ENCODE results near the gene MEF2C.

MEF2C gene

DNA sequence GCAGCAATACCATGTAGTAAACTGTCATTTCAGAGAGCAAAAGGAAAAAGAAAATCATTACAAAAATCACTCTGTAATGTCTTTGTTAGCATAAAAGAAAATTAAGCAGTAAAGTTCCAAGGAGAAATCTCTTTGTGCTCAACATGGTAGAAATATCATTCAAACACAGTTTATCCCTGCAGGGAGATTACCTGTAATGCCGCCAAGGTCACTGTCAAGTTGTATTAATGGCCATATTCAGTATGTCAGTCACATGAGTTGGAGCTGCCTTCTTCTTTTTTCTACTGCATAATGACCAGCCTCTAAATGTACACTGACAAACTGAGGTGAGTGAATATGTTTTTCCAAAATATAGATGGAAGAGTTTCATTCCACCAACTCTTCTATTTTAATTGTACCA, 36.5 kb downstream of the MEF2C start:
- Histone ChIP-seq H3K36me3 (ENCODE audit: control insufficient read depth in 5 of 5, insufficient read depth in 5 of 5, low read length in 5 of 5) (no peaks in the 10 kb centered on the region), H3K27ac (ENCODE audit: low read depth, low read length) (no peak overlapping the region), H3K4me3 (ENCODE audit: low read depth in 1 of 5, low read length in 5 of 5) (no peak overlapping the region), H3K9ac (ENCODE audit: low read length in 5 of 5) (no peak overlapping the region), H3K9me3 (ENCODE audit: control insufficient read depth in 5 of 5, low read length in 5 of 5) (no peaks in the 10 kb centered on the region), H3K27me3 (ENCODE audit: control insufficient read depth in 5 of 5, insufficient read depth in 4 of 5, low read length in 5 of 5) (no peaks in the 10 kb centered on the region), H3K4me1 (ENCODE audit: control insufficient read depth in 5 of 5, insufficient read depth in 5 of 5, low read length in 5 of 5) (peaks cover 0 to 10% (median 2%) of the 10 kb centered on the region in 5 donors)

DNA sequence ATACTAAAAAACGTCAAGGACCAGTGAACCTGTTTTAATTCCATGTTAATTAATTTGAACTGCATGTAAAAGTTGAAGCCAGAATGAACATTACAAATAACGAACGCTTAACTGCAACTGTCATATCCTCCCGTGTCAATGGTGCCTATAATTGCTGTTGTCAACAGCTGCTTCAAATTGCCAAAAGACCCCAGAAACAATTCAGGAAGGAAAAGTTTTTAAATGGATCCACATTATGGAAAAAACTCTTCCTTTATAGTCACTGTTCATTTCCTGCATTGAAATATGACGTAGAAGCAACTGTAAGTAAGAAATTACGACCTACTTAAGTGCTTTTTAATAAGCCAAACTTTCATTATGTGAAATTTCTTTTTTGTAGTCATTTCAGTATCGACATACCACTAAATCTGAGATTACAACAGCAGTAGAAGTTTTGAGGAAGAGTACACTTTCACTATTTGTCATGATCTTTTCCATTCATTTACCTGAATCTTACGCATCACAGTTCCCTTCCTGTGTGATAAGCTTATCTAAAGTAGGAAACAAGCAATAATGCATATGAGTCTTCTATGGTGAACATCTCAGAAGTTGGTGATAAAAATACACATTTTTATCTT, 37.8 kb downstream of the MEF2C start:
- H3K27ac ChIP-seq (ENCODE audit: low read depth, low read length), result no peak overlapping the region
- H3K4me1 ChIP-seq (ENCODE audit: control insufficient read depth in 5 of 5, insufficient read depth in 5 of 5, low read length in 5 of 5), result peaks cover 0 to 10% (median 2%) of the 10 kb centered on the region in 5 donors
- H3K9ac ChIP-seq (ENCODE audit: low read length in 5 of 5), result no peak overlapping the region
- no peaks in the 10 kb centered on the region for H3K9me3 ChIP-seq (ENCODE audit: control insufficient read depth in 5 of 5, low read length in 5 of 5)
- no peak overlapping the region for H3K4me3 ChIP-seq (ENCODE audit: low read depth in 1 of 5, low read length in 5 of 5)
- H3K27me3 ChIP-seq (ENCODE audit: control insufficient read depth in 5 of 5, insufficient read depth in 4 of 5, low read length in 5 of 5), result no peaks in the 10 kb centered on the region
- H3K36me3 ChIP-seq (ENCODE audit: control insufficient read depth in 5 of 5, insufficient read depth in 5 of 5, low read length in 5 of 5), result no peaks in the 10 kb centered on the region

DNA sequence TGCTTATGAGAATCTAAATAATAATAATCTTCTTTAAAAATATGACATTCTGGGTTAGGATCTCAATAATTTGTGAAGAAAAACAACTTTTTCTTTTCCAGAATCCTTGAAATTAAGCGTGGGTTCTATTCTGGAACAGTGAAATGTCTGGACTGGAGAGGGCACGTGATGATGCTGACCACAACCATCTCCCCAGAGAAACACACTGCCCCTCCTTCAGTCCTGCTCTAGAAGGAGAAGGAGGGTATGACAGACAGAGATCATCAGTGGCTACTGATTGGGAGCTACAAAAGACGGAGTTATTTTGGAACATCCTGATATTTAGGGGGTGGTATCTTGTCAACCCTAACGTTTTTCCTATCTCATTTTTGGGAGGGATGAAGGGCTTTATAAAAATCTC, 40.2 kb downstream of the MEF2C start:
- H3K9ac ChIP-seq (ENCODE audit: low read length in 5 of 5), result no peak overlapping the region
- H3K9me3 ChIP-seq (ENCODE audit: control insufficient read depth in 5 of 5, low read length in 5 of 5), result no peaks in the 10 kb centered on the region
- no peak overlapping the region for H3K4me3 ChIP-seq (ENCODE audit: low read depth in 1 of 5, low read length in 5 of 5)
- H3K36me3 ChIP-seq (ENCODE audit: control insufficient read depth in 5 of 5, insufficient read depth in 5 of 5, low read length in 5 of 5), result no peaks in the 10 kb centered on the region
- H3K27ac ChIP-seq (ENCODE audit: low read depth, low read length), result no peak overlapping the region
- H3K27me3 ChIP-seq (ENCODE audit: control insufficient read depth in 5 of 5, insufficient read depth in 4 of 5, low read length in 5 of 5), result no peaks in the 10 kb centered on the region
- H3K4me1 ChIP-seq (ENCODE audit: control insufficient read depth in 5 of 5, insufficient read depth in 5 of 5, low read length in 5 of 5), result peaks cover 0 to 11% (median 2%) of the 10 kb centered on the region in 5 donors

DNA sequence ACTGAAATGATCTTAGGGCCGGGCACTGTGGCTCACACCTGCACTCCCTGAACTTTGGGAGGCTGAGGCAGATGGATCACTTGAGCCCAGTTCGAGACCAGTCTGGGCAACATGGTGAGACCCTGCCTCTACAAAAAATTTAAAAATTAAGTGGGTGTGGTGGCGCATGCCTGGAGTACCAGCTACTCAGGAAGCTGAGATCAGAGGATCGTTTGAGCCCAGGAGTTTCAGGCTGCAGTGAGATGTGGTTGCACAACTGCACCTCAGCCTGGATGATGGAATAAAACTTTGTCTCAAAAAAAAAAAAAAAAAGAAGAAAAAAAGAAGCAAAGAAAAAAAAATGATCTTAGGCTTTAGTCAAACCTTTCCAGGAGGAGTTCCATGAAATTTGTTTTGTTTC, 41.8 kb downstream of the MEF2C start:
- no peaks in the 10 kb centered on the region for H3K27me3 ChIP-seq (ENCODE audit: control insufficient read depth in 5 of 5, insufficient read depth in 4 of 5, low read length in 5 of 5)
- H3K4me3 ChIP-seq (ENCODE audit: low read depth in 1 of 5, low read length in 5 of 5), result no peak overlapping the region
- H3K9me3 ChIP-seq (ENCODE audit: control insufficient read depth in 5 of 5, low read length in 5 of 5), result no peaks in the 10 kb centered on the region
- no peak overlapping the region for H3K9ac ChIP-seq (ENCODE audit: low read length in 5 of 5)
- no peak overlapping the region for H3K27ac ChIP-seq (ENCODE audit: low read depth, low read length)
- H3K4me1 ChIP-seq (ENCODE audit: control insufficient read depth in 5 of 5, insufficient read depth in 5 of 5, low read length in 5 of 5), result peaks cover 0 to 23% (median 8%) of the 10 kb centered on the region in 5 donors
- H3K36me3 ChIP-seq (ENCODE audit: control insufficient read depth in 5 of 5, insufficient read depth in 5 of 5, low read length in 5 of 5), result no peaks in the 10 kb centered on the region

DNA sequence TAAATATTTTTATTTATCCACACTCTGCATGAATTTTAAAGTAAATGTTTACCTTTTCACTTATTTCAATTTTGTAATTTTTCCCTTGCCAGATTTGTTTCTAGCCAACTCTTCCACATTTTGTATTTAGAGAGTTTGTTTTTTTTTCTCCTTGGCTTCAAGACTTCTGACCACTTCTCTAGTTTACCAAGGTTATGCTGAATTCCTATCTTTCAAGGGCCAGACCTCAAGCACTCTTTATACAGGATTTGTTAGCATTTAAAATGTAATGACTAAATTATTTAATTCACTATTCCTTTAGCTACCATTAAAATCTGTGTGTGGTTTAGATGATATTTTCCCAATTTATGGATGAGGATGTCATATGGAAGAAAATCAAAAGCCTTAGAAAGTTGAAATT, 42.5 kb downstream of the MEF2C start:
- Histone ChIP-seq H3K27ac (ENCODE audit: low read depth, low read length) (peak overlapping the region; percentile 0), H3K27me3 (ENCODE audit: control insufficient read depth in 5 of 5, insufficient read depth in 4 of 5, low read length in 5 of 5) (no peaks in the 10 kb centered on the region), H3K4me1 (ENCODE audit: control insufficient read depth in 5 of 5, insufficient read depth in 5 of 5, low read length in 5 of 5) (peaks cover 0 to 25% (median 10%) of the 10 kb centered on the region in 5 donors), H3K36me3 (ENCODE audit: control insufficient read depth in 5 of 5, insufficient read depth in 5 of 5, low read length in 5 of 5) (no peaks in the 10 kb centered on the region), H3K9ac (ENCODE audit: low read length in 5 of 5) (no peak overlapping the region), H3K4me3 (ENCODE audit: low read depth in 1 of 5, low read length in 5 of 5) (no peak overlapping the region), H3K9me3 (ENCODE audit: control insufficient read depth in 5 of 5, low read length in 5 of 5) (no peaks in the 10 kb centered on the region)

DNA sequence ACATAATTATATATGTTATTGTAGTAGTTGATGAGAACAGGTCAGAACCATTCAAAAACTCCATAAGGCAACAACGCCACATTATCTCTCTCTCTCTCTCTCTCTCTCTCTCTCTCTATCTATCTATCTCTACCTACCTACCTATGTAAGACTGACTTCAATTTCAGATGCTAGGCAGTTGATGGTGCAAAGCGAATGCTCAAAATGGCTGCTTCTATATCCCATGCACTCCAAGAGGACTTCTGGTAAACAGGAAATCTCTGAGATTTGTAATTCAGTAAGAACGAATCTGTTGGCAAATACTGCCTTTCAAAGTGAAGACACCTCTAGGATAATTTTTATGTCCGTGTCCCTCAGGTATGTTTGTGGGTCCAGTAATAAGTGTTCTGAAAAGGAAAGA, 43.7 kb downstream of the MEF2C start:
- H3K4me3 ChIP-seq (ENCODE audit: low read depth in 1 of 5, low read length in 5 of 5), result no peak overlapping the region
- no peaks in the 10 kb centered on the region for H3K27me3 ChIP-seq (ENCODE audit: control insufficient read depth in 5 of 5, insufficient read depth in 4 of 5, low read length in 5 of 5)
- H3K9me3 ChIP-seq (ENCODE audit: control insufficient read depth in 5 of 5, low read length in 5 of 5), result no peaks in the 10 kb centered on the region
- no peak overlapping the region for H3K27ac ChIP-seq (ENCODE audit: low read depth, low read length)
- H3K9ac ChIP-seq (ENCODE audit: low read length in 5 of 5), result no peak overlapping the region
- H3K4me1 ChIP-seq (ENCODE audit: control insufficient read depth in 5 of 5, insufficient read depth in 5 of 5, low read length in 5 of 5), result peaks cover 0 to 28% (median 10%) of the 10 kb centered on the region in 5 donors
- no peaks in the 10 kb centered on the region for H3K36me3 ChIP-seq (ENCODE audit: control insufficient read depth in 5 of 5, insufficient read depth in 5 of 5, low read length in 5 of 5)

DNA sequence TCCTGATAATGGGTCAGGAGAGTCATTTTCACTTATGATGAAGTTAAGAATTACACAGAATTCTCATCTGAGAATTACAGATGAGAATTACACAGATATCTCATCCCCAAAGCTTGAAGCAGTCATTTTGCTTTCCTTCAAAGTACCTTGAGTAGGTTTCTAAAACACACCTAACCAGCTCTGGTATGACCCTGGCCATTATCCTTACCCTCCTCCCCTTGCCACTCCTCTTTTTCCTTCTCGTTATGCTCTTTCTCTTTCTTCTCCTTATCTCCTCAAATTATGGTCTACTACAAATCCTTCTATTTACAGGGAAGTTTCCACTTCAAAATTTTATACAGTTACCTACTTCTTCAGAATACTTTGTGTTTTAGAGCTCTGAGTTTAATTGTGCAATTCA, 44.5 kb downstream of the MEF2C start:
- H3K9ac ChIP-seq (ENCODE audit: low read length in 5 of 5), result peak overlapping the region in 1 of 5 donors; percentile 24
- peaks cover 0 to 35% (median 15%) of the 10 kb centered on the region in 5 donors for H3K4me1 ChIP-seq (ENCODE audit: control insufficient read depth in 5 of 5, insufficient read depth in 5 of 5, low read length in 5 of 5)
- H3K27me3 ChIP-seq (ENCODE audit: control insufficient read depth in 5 of 5, insufficient read depth in 4 of 5, low read length in 5 of 5), result no peaks in the 10 kb centered on the region
- no peak overlapping the region for H3K4me3 ChIP-seq (ENCODE audit: low read depth in 1 of 5, low read length in 5 of 5)
- H3K27ac ChIP-seq (ENCODE audit: low read depth, low read length), result no peak overlapping the region
- no peaks in the 10 kb centered on the region for H3K9me3 ChIP-seq (ENCODE audit: control insufficient read depth in 5 of 5, low read length in 5 of 5)
- no peaks in the 10 kb centered on the region for H3K36me3 ChIP-seq (ENCODE audit: control insufficient read depth in 5 of 5, insufficient read depth in 5 of 5, low read length in 5 of 5)

DNA sequence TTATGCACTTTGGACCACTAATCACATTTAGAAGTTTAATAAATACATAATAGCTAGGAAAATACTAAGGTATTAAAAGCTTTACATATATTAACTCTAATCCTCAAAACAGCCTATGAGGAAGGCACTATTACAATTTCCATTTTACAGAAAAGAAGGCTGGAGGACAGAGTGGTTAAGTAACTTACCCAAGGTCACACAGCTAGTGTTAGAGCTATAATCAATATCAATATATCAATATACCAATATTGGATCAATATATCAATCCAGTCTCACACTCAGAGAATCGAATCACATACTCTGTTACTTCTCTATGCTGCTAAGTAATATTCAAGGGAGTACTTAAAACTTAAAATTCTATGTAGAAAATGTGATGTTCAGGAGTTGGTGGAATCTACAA, 45.2 kb downstream of the MEF2C start:
- H3K27me3 ChIP-seq (ENCODE audit: control insufficient read depth in 5 of 5, insufficient read depth in 4 of 5, low read length in 5 of 5), result no peaks in the 10 kb centered on the region
- no peak overlapping the region for H3K4me3 ChIP-seq (ENCODE audit: low read depth in 1 of 5, low read length in 5 of 5)
- H3K27ac ChIP-seq (ENCODE audit: low read depth, low read length), result no peak overlapping the region
- H3K36me3 ChIP-seq (ENCODE audit: control insufficient read depth in 5 of 5, insufficient read depth in 5 of 5, low read length in 5 of 5), result no peaks in the 10 kb centered on the region
- H3K9ac ChIP-seq (ENCODE audit: low read length in 5 of 5), result no peak overlapping the region
- no peaks in the 10 kb centered on the region for H3K9me3 ChIP-seq (ENCODE audit: control insufficient read depth in 5 of 5, low read length in 5 of 5)
- peaks cover 0 to 42% (median 18%) of the 10 kb centered on the region in 5 donors for H3K4me1 ChIP-seq (ENCODE audit: control insufficient read depth in 5 of 5, insufficient read depth in 5 of 5, low read length in 5 of 5)

DNA sequence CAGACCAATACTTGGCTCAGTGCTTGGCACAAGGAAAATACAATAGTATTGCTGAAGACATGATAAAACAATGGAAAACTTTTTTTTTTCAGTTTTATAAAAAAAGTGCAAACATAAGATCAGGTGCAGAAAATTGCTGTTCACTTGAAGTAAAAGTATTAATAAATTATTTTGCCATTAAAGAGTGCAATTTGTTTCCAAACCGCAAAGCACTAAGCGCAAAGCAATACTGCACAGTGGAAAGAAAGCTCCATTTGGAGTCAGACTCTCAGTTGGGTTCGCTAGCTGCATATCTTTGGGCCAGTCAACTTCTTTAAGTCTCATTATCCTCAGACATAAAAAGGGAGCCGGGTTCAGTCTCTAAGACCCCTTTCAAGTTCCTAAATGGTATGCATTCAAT, 45.8 kb downstream of the MEF2C start:
- Histone ChIP-seq H3K27me3 (ENCODE audit: control insufficient read depth in 5 of 5, insufficient read depth in 4 of 5, low read length in 5 of 5) (no peaks in the 10 kb centered on the region), H3K4me1 (ENCODE audit: control insufficient read depth in 5 of 5, insufficient read depth in 5 of 5, low read length in 5 of 5) (peaks cover 0 to 42% (median 18%) of the 10 kb centered on the region in 5 donors), H3K27ac (ENCODE audit: low read depth, low read length) (peak overlapping the region; percentile 61), H3K9me3 (ENCODE audit: control insufficient read depth in 5 of 5, low read length in 5 of 5) (no peaks in the 10 kb centered on the region), H3K4me3 (ENCODE audit: low read depth in 1 of 5, low read length in 5 of 5) (no peak overlapping the region), H3K9ac (ENCODE audit: low read length in 5 of 5) (no peak overlapping the region), H3K36me3 (ENCODE audit: control insufficient read depth in 5 of 5, insufficient read depth in 5 of 5, low read length in 5 of 5) (no peaks in the 10 kb centered on the region)

DNA sequence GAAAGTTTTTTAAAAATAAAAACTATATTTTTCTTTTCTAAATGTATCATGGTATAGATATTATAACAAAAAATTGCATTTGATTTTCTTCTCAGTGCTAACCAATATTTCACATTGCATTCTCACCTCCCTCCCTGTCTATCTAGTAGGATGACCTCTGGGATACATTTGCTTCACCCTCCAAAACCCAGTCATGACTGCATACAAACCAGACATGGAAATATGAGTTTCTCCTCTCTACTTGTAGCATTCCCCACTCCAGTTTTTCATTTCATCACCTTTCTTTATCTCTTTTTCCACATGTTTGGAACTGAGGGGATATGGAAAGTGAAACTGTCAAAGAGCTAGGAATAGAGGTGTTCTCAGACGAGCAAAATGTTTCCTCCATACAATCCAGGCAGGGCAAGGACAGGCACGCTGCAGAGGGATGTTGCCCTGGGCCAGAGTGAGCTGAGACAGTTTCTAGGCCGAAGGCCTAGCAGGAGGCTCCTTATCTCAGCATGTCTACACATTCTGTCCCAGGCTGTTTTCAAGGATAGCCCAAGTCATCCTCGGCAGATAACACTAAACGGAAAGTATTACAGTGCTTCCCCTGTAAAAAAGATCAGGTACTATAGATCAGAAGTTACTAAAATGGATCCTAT, 46.7 kb downstream of the MEF2C start:
- Histone ChIP-seq H3K4me3 (ENCODE audit: low read depth in 1 of 5, low read length in 5 of 5) (peak overlapping the region in 4 of 5 donors; percentile 34 to 55 (median 41)), H3K27ac (ENCODE audit: low read depth, low read length) (peak overlapping the region; percentile 61), H3K4me1 (ENCODE audit: control insufficient read depth in 5 of 5, insufficient read depth in 5 of 5, low read length in 5 of 5) (peaks cover 0 to 42% (median 18%) of the 10 kb centered on the region in 5 donors)

More for the DNA sequence above, 46.7 kb downstream of the MEF2C start:
- Histone ChIP-seq H3K27me3 (ENCODE audit: control insufficient read depth in 5 of 5, insufficient read depth in 4 of 5, low read length in 5 of 5) (no peaks in the 10 kb centered on the region), H3K36me3 (ENCODE audit: control insufficient read depth in 5 of 5, insufficient read depth in 5 of 5, low read length in 5 of 5) (no peaks in the 10 kb centered on the region), H3K9ac (ENCODE audit: low read length in 5 of 5) (peak overlapping the region; percentile 15 to 65 (median 40)), H3K9me3 (ENCODE audit: control insufficient read depth in 5 of 5, low read length in 5 of 5) (no peaks in the 10 kb centered on the region)
